Stimulated activated CD8-positive, alpha-beta memory T cell treated with anti-CD3 and anti-CD28 coated beads, Interleukin-15, amount 100 ng/mL, for 4 hours (primary cell): Measurements from ENCODE around the gene SERP1.
"Not testable (repeated sequence)": the region's sequence is repeated elsewhere in the genome, so short reads cannot be mapped to it uniquely, and the experiment has no call there.

ENCODE experiments used
- DNase-seq, 2 donors: peaks; one replicate each; pipeline ENCODE4 v3.0.0-alpha.2; 2020; ENCODE audit warnings: low read depth in 2 of 2

The SERP1 gene

GRCh38 chr3:150538324-150539208, 7.7 kb downstream of the SERP1 start:
- DNase-seq: no peak

GRCh38 chr3:150535204-150535603, 11.1 kb downstream of the SERP1 start:
- no peak for DNase-seq

- no peak for DNase-seq
These were observed 14.5 kb downstream of the SERP1 start for GRCh38 chr3:150531775-150532174.

GRCh38 chr3:150528354-150528797, 17.9 kb downstream of the SERP1 start:
- no peak for DNase-seq

- no peak for DNase-seq
These were observed 18.6 kb downstream of the SERP1 start for GRCh38 chr3:150527464-150528255.

- DNase-seq: no peak
These were observed 22.8 kb downstream of the SERP1 start for GRCh38 chr3:150523538-150523937.

GRCh38 chr3:150521463-150521862, 24.8 kb downstream of the SERP1 start:
- DNase-seq: no peak

GRCh38 chr3:150520408-150520807, 25.9 kb downstream of the SERP1 start:
- DNase-seq: no peak

GRCh38 chr3:150519026-150519425, 27.3 kb downstream of the SERP1 start:
- DNase-seq: no peak

GRCh38 chr3:150515210-150515609, 31.1 kb downstream of the SERP1 start:
- DNase-seq: no peak

- DNase-seq: no peak
These were observed 35.0 kb downstream of the SERP1 start for GRCh38 chr3:150511122-150511821.

- DNase-seq: no peak
These were observed 36.5 kb downstream of the SERP1 start for GRCh38 chr3:150509780-150510179.

GRCh38 chr3:150508401-150508800, 37.9 kb downstream of the SERP1 start:
- no peak for DNase-seq

GRCh38 chr3:150504483-150504882, 41.8 kb downstream of the SERP1 start:
- DNase-seq: no peak

- DNase-seq: no peak
These were observed 42.7 kb downstream of the SERP1 start for GRCh38 chr3:150503402-150504099.

- not testable (repeated sequence) for DNase-seq
These were observed 45.3 kb downstream of the SERP1 start for GRCh38 chr3:150500960-150501359.

GRCh38 chr3:150497956-150498355, 48.3 kb downstream of the SERP1 start:
- DNase-seq: no peak

GRCh38 chr3:150495563-150496168, 50.6 kb downstream of the SERP1 start:
- DNase-seq: no peak

GRCh38 chr3:150495149-150495548, 51.1 kb downstream of the SERP1 start:
- no peak for DNase-seq

- no peak for DNase-seq
These were observed 51.8 kb downstream of the SERP1 start for GRCh38 chr3:150494411-150494977.
